Liver (tissue), 9 donors: Measurements from ENCODE around the gene KRTAP1-4. TPM values are rescaled to one million over a fixed set of nuclear protein-coding genes. Genes with fewer than 3 reads are reported as not detected.

ENCODE experiments used
- DNase-seq: peaks from one replicate; pipeline ENCODE4 v3.0.0-alpha.2; 2017; ENCODE audit warnings: low spot score
- H3K27ac ChIP-seq, 2 donors: one replicate each; pipeline ENCODE4 v1.7.0; 2013; ENCODE audit warnings: inconsistent platforms in 2 of 2, low read length in 2 of 2, control low read depth in 1 of 2, low read depth in 1 of 2, mild to moderate bottlenecking in 1 of 2
- H3K27me3 ChIP-seq, 4 donors: one replicate each; pipeline versions ENCODE4 v1.6.1 to v1.7.0; 2013; ENCODE audit warnings: low read length in 3 of 4, inconsistent platforms in 1 of 4, mild to moderate bottlenecking in 1 of 4, moderate library complexity in 1 of 4; ENCODE audit not compliant: control insufficient read depth in 4 of 4, insufficient read depth in 4 of 4
- H3K36me3 ChIP-seq, 4 donors: one replicate each; pipeline versions ENCODE4 v1.6.1 to v1.7.0; 2013; ENCODE audit warnings: low read length in 3 of 4, mild to moderate bottlenecking in 3 of 4, low read depth in 1 of 4, moderate library complexity in 1 of 4; ENCODE audit not compliant: control insufficient read depth in 4 of 4, insufficient read depth in 3 of 4
- H3K4me1 ChIP-seq, 4 donors: one replicate each; pipeline versions ENCODE4 v1.6.1 to v1.7.0; 2013; ENCODE audit warnings: low read length in 3 of 4, mild to moderate bottlenecking in 3 of 4, moderate library complexity in 1 of 4; ENCODE audit not compliant: control insufficient read depth in 4 of 4, insufficient read depth in 4 of 4
- H3K4me3 ChIP-seq, 3 donors: one replicate each; pipeline versions ENCODE4 v1.6.1 to v1.7.0; 2013; ENCODE audit warnings: low read length in 3 of 3, control low read depth in 1 of 3, low read depth in 1 of 3, mild to moderate bottlenecking in 1 of 3
- H3K9ac ChIP-seq, 2 donors: one replicate each; pipeline ENCODE4 v1.7.0; 2013; ENCODE audit warnings: low read length in 2 of 2, mild to moderate bottlenecking in 2 of 2, moderate library complexity in 2 of 2, control low read depth in 1 of 2, low read depth in 1 of 2
- H3K9me3 ChIP-seq, 4 donors: one replicate each; pipeline versions ENCODE4 v1.6.1 to v1.7.0; 2013; ENCODE audit warnings: low read length in 3 of 4; ENCODE audit not compliant: control insufficient read depth in 4 of 4
- ATF3 ChIP-seq: IDR thresholded peaks from 2 replicates; pipeline ENCODE4 v1.6.1; 2016; ENCODE audit warnings: antibody characterized with exemption
- CTCF ChIP-seq: fragments of 150-350 bp; IDR thresholded peaks from 2 replicates; pipeline ENCODE4 v1.5.1; 2017; ENCODE audit warnings: improper control_type of control experiment, low read depth, low read length; ENCODE audit not compliant: missing input control
- EGR1 ChIP-seq, 2 donors: IDR thresholded peaks; 2 replicates each; pipeline ENCODE4 v1.6.1; 2016 to 2018; ENCODE audit warnings: antibody characterized with exemption in 2 of 2, low read depth in 2 of 2
- FOXA1 ChIP-seq: IDR thresholded peaks from 2 replicates; pipeline ENCODE4 v1.6.1; 2016; ENCODE audit warnings: antibody characterized with exemption
- GABPA ChIP-seq, 2 donors: IDR thresholded peaks in 1 of 2; conservative IDR thresholded peaks in 1 of 2; 2 replicates each; pipeline ENCODE4 v1.6.1; 2016; ENCODE audit warnings: antibody characterized with exemption in 2 of 2, mild to moderate bottlenecking in 1 of 2, moderate library complexity in 1 of 2
- HNF4G ChIP-seq: IDR thresholded peaks from 2 replicates; pipeline ENCODE4 v1.6.1; 2016; ENCODE audit warnings: antibody characterized with exemption
- JUND ChIP-seq, 2 donors: IDR thresholded peaks; 2 replicates each; pipeline ENCODE4 v1.6.1; 2016; ENCODE audit warnings: antibody characterized with exemption in 2 of 2
- NR2F2 ChIP-seq: IDR thresholded peaks from 2 replicates; pipeline ENCODE4 v1.6.1; 2016; ENCODE audit warnings: antibody characterized with exemption
- RAD21 ChIP-seq, 2 donors: IDR thresholded peaks; 2 replicates each; pipeline ENCODE4 v1.6.1; 2016; ENCODE audit warnings: antibody characterized with exemption in 2 of 2, mild to moderate bottlenecking in 2 of 2
- RXRA ChIP-seq, 2 donors: IDR thresholded peaks; 2 replicates each; pipeline ENCODE4 v1.6.1; 2017 to 2018; ENCODE audit warnings: antibody characterized with exemption in 2 of 2, mild to moderate bottlenecking in 1 of 2
- SP1 ChIP-seq: IDR thresholded peaks from 2 replicates; pipeline ENCODE4 v1.6.1; 2018; ENCODE audit warnings: antibody characterized with exemption, mild to moderate bottlenecking
- TAF1 ChIP-seq: conservative IDR thresholded peaks from 2 replicates; pipeline ENCODE4 v1.6.1; 2016; ENCODE audit warnings: antibody characterized with exemption, mild to moderate bottlenecking
- YY1 ChIP-seq: IDR thresholded peaks from 2 replicates; pipeline ENCODE4 v1.6.1; 2016; ENCODE audit warnings: antibody characterized with exemption, mild to moderate bottlenecking
- ZBTB33 ChIP-seq: IDR thresholded peaks from 2 replicates; pipeline ENCODE4 v1.6.1; 2016; ENCODE audit warnings: antibody characterized with exemption
- WGBS: extraction: QIAGEN DNeasy Blood & Tissue Kit; methylation state at CpG from one replicate; pipeline ENCODE4 v1.1.7; 2013; 5-methylcytosine and 5-hydroxymethylcytosine counted together
- polyA plus RNA-seq, 2 donors: library from polyadenylated mRNA; stranded (reverse) in 1 of 2; unstranded in 1 of 2; fragments of 200-250 nt in 1 of 2; fragments of >200 nt in 1 of 2; fragmentation: Nextera tagmentation in 1 of 2; extraction: Ambion mirVana in 1 of 2; gene quantifications; one replicate each; pipeline versions ENCODE4 v1.2.1 to v1.2.3, GENCODE V29; 2013 to 2015
- total RNA-seq, 2 donors: library from RNA; depleted of rRNA; stranded (reverse); fragments of >200 nt; gene quantifications; one replicate each; pipeline ENCODE4 v1.2.3, GENCODE V29; 2014
- TF ChIP-seq, protein P1 (sequence below): IDR thresholded peaks from 2 replicates; pipeline ENCODE4 v1.6.1; 2016; ENCODE audit warnings: antibody characterized with exemption
- donor health status: healthy.
- donor health status: healthy.
- donor health status: healthy.
- donor health status: healthy.
- donor health status: healthy.

KRTAP1-4 gene
- not detected for total RNA-seq
- not detected for polyA plus RNA-seq

GRCh38 chr17:41029633-41030245 lies at the start of gene KRTAP1-4:
TSS of gene KRTAP1-4 (minus strand) at chr17:41030195. CDS start at chr17:41030078, 117 bp downstream.
- TF ChIP-seq YY1 (no peak), HNF4G (no peak), RXRA (IDR thresholded peaks at IDR 0.05) (no peak), JUND (IDR thresholded peaks at IDR 0.05) (no peak)
- Histone ChIP-seq H3K27me3 (peaks cover 0 to 3% (median 0%) of the 10 kb centered on the region in 4 donors), H3K9me3 (no peaks in the 10 kb centered on the region), H3K9ac (no peak within 1 kb of the TSS), H3K4me1 (no peaks in the 10 kb centered on the region), H3K36me3 (no peaks in the 10 kb centered on the region), H3K4me3 (no peak within 1 kb of the TSS), H3K27ac (no peak within 1 kb of the TSS)
- WGBS = 66% methylated on average over 12 of the region's 12 CpGs
- no peak for DNase-seq

DNA sequence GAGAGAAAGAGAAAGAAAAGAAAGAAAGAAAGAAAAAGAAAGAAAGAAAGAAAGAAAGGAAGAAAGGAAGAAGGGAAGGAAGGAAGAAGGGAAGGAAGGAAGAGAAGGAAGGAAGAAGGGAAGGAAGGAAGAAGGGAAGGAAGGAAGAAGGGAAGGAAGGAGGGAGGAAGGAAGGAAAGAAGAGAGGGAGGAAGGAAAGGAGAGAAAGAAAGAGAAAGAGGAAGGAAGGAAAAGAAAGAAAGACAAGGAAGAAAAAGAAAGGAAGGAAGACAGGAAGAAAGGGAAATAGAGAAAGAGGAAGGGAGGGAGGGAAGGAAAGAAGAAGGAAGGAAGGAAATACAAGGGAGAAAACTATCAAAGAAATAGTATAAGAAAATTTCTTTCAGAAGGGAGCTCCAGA lies 46.8 kb upstream of the KRTAP1-4 start:
- no peak overlapping the region for H3K9ac ChIP-seq
- H3K27me3 ChIP-seq = peaks cover 0 to 4% (median under 1%) of the 10 kb centered on the region in 4 donors
- no peaks in the 10 kb centered on the region for H3K4me1 ChIP-seq
- H3K4me3 ChIP-seq = no peak overlapping the region
- no peak for DNase-seq
- peaks cover 0 to 2% (median 0%) of the 10 kb centered on the region in 4 donors for H3K9me3 ChIP-seq
- no peaks in the 10 kb centered on the region for H3K36me3 ChIP-seq
- H3K27ac ChIP-seq = no peak overlapping the region
- TF ChIP-seq TAF1 = no peak
- no peak for TF ChIP-seq SP1
- no peak for TF ChIP-seq RAD21 (IDR thresholded peaks at IDR 0.05)
- no peak for TF ChIP-seq NR2F2
- no peak for TF ChIP-seq CTCF
- no peak for TF ChIP-seq YY1
- TF ChIP-seq GABPA (IDR thresholded peaks at IDR 0.05 in 1 of 2, conservative IDR thresholded peaks at IDR 0.05 in 1 of 2) = no peak
- TF ChIP-seq HNF4G = no peak
- no peak for TF ChIP-seq JUND (IDR thresholded peaks at IDR 0.05)
- no peak for TF ChIP-seq FOXA1
- no peak for TF ChIP-seq ATF3
- no peak for TF ChIP-seq EGR1 (IDR thresholded peaks at IDR 0.05; ENCODE audit: low read depth in 2 of 2)
- no peak for TF ChIP-seq ZBTB33
- TF ChIP-seq, protein P1, sequence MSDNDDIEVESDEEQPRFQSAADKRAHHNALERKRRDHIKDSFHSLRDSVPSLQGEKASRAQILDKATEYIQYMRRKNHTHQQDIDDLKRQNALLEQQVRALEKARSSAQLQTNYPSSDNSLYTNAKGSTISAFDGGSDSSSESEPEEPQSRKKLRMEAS = no peak
- TF ChIP-seq RXRA (IDR thresholded peaks at IDR 0.05) = no peak
